Dermis microvascular lymphatic vessel endothelial cell (primary cell): Measurements from ENCODE around the gene IDH1. TPM values are rescaled to one million over a fixed set of nuclear protein-coding genes. Genes with fewer than 3 reads are reported as not detected.
"Not testable (repeated sequence)": the region's sequence is repeated elsewhere in the genome, so short reads cannot be mapped to it uniquely, and the experiment has no call there.

Experiments used
- DNase-seq, 2 donors: peaks; one replicate each; pipeline versions ENCODE4 v3.0.0 to v3.0.0-alpha.2; 2010; ENCODE audit warnings: low read depth in 2 of 2
- total RNA-seq: library from RNA; depleted of rRNA; stranded (reverse); fragments of >200 nt; gene quantifications from 2 replicates; pipeline ENCODE4 v1.2.1, GENCODE V29; 2014

IDH1 gene
- 65.1 and 118 TPM in 2 replicates for total RNA-seq

DNA sequence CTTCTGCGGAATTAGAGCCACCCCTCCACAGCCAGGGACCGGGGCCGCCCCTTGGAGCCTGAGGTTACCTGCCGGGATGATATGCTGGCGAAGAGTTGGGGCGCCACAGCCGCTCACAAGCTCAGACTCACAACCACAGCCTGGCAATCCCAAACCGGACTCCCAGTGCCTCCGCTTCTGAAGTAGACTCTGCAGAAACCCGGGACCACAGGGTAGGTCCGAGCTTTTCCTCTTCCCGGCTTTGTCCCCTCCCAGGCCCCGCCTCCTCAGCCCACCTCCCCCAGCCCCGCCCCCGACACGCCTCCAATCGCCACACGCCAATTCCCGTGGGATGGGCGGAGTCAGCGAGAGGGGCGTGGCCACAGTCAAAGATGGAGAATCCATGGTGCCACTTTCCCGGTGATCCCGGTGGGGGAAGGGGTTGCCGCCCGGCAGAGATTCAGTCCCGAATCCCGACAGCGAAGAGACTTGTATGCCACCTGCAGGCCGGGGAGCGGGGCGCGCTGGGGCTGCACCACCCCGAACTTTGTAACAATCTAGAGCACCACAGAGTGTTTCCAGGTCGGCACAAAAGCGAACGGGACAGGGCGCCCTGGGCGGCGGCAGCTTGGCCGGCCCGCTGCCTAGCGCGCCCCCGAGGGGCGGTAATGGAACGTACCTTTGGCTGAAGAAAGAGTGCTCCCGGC lies at the start of gene IDH1:
Gene IDH1 (minus strand): TSS at position 201 of the 686 bp plus-strand sequence. CDS start 3,520 bp downstream, outside the sequence.
- DNase-seq = peak; percentile 83 to 93

- DNase-seq = no peak
These were observed 49.3 kb upstream of the IDH1 start for GRCh38 chr2:208304157-208304556.

DNA sequence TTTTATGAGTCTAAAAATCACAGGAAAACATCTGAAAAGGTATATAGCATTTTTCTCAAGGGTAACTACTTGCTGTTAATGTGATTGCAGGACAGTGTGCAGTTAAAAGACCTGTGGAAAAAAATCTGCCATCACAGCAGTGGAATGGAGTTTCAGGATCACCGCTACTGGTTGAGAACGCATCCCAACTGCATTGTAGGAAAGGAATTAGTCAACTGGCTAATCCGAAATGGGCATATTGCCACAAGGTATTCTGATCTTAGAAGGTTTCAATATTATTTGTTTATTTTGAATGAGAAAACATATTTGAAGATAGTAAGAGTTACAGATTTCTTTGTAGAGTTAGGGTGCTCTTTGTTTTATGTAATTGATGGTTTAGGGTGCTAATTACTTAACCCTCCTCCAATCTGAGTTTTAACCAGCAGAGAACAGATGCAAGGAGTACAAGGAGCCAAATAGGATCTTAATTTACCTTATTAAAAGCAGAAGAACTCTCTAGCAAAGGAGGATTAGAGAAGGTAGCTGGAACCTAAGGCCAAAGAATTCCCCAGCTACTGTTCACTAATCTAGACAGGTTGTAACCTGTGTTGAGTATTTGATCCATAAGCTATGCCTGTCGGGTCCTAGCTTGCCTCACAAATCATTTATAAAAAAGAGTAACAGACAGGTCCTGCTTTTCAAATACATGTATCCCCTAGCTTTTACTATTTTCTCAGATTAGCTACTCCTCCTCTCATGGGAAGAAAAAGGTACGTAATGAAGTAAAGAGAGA lies 46.2 kb upstream of the IDH1 start:
- no peak for DNase-seq

- DNase-seq = no peak
These were observed 43.1 kb upstream of the IDH1 start for GRCh38 chr2:208297961-208298360.

DNA sequence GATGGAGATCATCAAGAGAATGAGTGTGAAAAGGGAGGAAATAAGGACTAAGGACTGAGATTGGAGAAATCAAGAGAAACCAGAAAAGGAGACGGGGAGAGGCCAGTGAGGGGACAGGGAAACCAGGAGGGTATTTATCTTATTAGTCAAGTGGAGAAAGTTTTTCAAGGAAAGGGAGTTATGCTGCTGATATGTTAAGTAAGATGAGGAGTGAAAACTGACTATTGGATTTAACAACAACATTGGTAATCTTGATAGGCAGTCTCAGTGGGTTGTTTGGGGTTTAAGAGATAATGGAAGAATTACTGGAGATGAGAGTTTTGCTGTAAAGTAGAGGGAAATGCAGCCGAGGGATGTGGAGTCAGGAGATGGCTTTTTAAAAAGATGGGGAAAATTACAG lies 41.7 kb upstream of the IDH1 start:
- DNase-seq = no peak

- DNase-seq = no peak
These were observed 41.0 kb upstream of the IDH1 start for GRCh38 chr2:208295834-208296233.

GRCh38 chr2:208294482-208295024 lies 39.7 kb upstream of the IDH1 start:
- no peak for DNase-seq

- DNase-seq = no peak
These were observed 31.0 kb upstream of the IDH1 start for GRCh38 chr2:208285853-208286252.

DNA sequence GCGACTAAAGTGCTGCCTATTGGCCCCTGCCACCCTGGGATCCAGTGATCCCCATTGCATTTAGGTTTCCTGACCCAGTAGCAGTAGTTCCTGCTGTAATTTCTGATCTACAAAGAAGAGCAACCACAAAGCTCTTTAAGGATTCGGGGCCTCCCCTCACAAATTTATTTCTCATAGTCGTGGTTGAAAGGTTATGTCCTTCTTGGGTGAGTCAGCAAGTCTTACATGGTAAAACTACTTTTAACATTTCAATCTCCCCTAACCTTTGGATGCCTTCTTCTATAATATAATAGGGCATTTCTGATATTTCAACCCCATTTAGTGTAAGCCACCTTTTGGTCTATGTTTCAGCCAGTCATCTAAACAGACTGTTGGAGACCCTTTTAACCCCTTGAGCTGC lies 26.1 kb upstream of the IDH1 start:
- no peak for DNase-seq

DNA sequence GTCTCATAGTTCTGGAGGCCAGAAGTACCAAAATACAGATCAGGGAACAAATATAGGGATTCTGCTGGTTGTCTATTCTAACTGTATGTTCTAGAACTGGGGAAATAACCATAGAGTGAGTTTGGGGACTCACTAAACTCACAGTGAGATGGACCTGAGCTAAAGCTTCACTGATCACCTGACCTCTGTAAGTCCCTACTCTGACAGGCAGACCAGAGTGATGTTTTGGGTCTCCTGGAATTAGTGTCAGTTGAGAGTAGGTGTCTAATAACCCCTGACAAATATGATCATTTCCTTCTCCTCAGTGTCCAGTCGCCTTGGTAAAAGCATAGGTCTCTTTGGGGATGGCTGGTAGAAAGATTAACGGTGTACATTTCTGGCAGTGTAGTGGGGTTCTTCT lies 25.4 kb upstream of the IDH1 start:
- no peak for DNase-seq

DNA sequence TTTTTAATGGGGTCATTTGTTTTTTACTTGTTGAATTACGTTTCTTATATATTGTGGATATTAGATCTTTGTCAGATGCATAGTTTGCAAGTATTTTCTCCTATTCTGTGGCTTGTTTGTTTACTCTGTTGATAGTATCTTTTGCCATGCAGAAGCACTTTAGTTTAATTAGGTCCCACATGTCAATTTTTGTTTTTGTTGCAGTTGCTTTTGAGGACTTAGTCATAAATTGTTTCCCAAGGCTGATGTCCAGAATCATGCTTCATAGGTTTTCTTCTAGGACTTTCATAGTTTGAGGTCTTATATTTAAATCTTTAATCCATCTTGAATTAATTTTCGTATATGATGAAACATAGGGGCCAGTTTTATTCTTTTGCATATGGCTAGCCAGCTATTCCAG lies 24.4 kb upstream of the IDH1 start:
- no peak for DNase-seq

DNA sequence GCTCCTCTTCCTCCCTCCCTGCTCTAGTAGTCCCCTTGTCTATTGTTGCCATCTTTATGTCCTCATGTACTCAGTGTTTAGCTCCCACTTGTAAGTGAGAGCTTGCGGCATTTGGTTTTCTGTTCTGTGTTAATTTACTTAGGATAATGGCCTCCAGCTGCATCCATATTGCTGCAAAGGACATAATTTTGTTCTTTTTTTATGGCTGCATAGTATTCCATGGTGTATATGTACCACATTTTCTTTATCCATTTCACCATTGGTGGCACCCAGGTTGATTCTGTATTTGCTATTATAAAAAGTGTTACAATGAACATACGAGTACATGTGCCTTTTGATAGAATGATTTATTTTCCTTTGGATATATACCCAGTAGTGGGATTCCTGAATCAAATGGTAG lies 23.7 kb upstream of the IDH1 start:
- no peak for DNase-seq

DNA sequence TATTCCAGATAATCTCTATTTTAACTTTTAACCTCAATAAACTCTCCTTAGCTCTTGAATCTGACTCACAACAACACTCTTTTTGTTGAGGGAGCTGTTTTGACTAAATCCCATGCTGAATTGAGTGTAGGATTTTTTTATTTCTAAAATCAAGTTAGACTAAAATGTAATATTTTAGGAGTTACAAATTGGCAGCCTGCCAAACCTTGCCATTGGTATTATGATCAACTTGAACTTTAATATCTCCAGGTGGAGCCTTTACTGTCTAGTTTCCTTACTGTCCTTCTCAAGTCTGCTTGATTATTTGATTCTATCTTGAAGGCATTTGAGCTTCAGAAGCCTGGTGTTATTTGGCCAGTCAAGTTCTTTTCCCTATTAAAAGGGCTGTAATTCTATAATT lies 19.9 kb upstream of the IDH1 start:
- no peak for DNase-seq

DNA sequence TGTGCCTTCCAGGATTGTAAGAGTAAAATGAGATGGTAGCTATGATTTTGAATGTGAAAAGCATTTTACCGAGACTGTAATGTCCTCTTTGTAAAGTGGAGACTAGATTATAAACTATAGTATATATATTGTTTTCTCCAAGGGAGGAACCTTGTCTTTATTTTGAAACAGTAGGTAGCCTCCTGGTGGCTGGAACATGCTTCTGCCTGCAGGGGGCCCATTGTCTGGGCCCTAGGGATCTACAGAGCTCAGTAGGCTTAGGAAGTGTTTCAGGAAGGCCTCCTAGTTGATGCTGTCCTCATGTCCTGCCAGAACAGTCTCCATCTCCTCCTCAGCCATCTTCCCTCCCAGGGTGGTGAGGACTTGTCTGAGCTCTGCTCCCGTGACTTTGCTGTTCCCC lies 14.2 kb upstream of the IDH1 start:
- no peak for DNase-seq

GRCh38 chr2:208268156-208268952 lies 13.5 kb upstream of the IDH1 start:
- no peak for DNase-seq

- not testable (repeated sequence) for DNase-seq
These were observed 12.7 kb upstream of the IDH1 start for GRCh38 chr2:208267526-208267925.

DNA sequence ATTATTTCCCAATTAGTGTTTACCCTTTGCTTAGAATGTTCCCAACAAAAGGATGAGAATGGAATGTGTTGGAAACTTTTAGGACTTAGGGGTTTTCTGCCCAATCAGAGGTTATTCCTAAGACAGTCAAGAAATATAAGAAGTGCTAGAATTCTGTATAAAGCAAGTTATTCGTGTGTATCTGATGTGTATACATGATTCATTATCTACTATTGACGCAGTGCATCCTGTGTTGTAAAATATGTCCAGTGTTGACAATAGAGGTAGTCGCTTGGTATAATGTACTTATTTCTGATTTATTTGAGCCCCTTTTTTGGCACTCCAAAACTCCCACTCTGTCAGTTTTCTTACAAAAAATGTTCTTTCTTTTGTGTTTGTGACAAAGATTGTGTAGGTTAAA lies 12.1 kb upstream of the IDH1 start:
- DNase-seq = peak; percentile 7 to 53

DNA sequence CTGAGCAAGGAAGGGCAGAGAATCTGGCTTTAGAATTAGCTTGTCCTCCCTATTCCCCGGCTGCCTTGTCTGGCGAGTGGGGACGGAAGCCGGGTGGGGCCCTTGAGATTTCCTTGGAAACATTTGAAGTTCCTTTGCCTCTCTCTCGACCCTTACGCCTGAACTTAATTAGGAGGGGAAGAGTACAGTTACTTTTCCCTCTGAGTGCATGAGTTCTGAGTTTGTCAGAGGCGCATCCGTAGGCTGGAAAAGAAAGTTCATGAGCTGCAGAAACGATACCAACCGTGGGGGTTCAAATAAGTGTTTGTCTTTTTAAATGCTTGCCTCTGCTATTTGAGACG lies 11.7 kb upstream of the IDH1 start:
- DNase-seq = peak in 1 of 2 donors; percentile 3

GRCh38 chr2:208265801-208266552 lies 11.1 kb upstream of the IDH1 start, which contains the start of gene PIKFYVE:
PIKFYVE (plus strand) TSS chr2:208266255; CDS start chr2:208271520, 5,265 bp downstream.
- DNase-seq = peak; percentile 84 to 96

- DNase-seq = peak; percentile 20 to 59
These were observed 10.5 kb upstream of the IDH1 start for GRCh38 chr2:208265371-208265800.
